NOMO-1 treated with DMSO at 0.1 percent for 48 hours (cell line): ENCODE results near the gene PRDX1.
"Not testable (repeated sequence)": the region's sequence is repeated elsewhere in the genome, so short reads cannot be mapped to it uniquely, and the experiment has no call there.

Experiments
- DNase-seq: peaks from one replicate; lab custom pipeline; 2025; ENCODE audit not compliant: unreplicated experiment; lab: John Stamatoyannopoulos, UW

The PRDX1 gene

GRCh38 chr1:45536886-45537285, 15.2 kb upstream of the PRDX1 start:
- no peak for DNase-seq

- no peak for DNase-seq
Measured at GRCh38 chr1:45535988-45536766, 14.5 kb upstream of the PRDX1 start.

- peak; percentile 37 for DNase-seq
Measured at GRCh38 chr1:45531873-45532272, 10.2 kb upstream of the PRDX1 start.

- no peak for DNase-seq
Measured at GRCh38 chr1:45530632-45531135, 9.0 kb upstream of the PRDX1 start.

GRCh38 chr1:45526135-45526644, 4.5 kb upstream of the PRDX1 start:
- DNase-seq: no peak

GRCh38 chr1:45523975-45524374, 2.3 kb upstream of the PRDX1 start:
- DNase-seq: not testable (repeated sequence)

- not testable (repeated sequence) for DNase-seq
Measured at GRCh38 chr1:45523516-45523915, 1.8 kb upstream of the PRDX1 start.

GRCh38 chr1:45522324-45523104, 830 bp upstream of the PRDX1 start:
- DNase-seq: no peak

GRCh38 chr1:45519774-45520173, 1.9 kb downstream of the PRDX1 start:
- not testable (repeated sequence) for DNase-seq

- no peak for DNase-seq
Measured at GRCh38 chr1:45518910-45519309, 2.8 kb downstream of the PRDX1 start.

- not testable (repeated sequence) for DNase-seq
Measured at GRCh38 chr1:45518366-45518765, 3.3 kb downstream of the PRDX1 start.

GRCh38 chr1:45516465-45516864, 5.2 kb downstream of the PRDX1 start:
- no peak for DNase-seq

- no peak for DNase-seq
Measured at GRCh38 chr1:45516036-45516435, 5.6 kb downstream of the PRDX1 start.

GRCh38 chr1:45513532-45514260, 8.0 kb downstream of the PRDX1 start:
- DNase-seq: not testable (repeated sequence)

- peak; percentile 22 for DNase-seq
Measured at GRCh38 chr1:45512641-45513054, 9.0 kb downstream of the PRDX1 start.

GRCh38 chr1:45510972-45511527, 10.6 kb downstream of the PRDX1 start:
- DNase-seq: no peak

GRCh38 chr1:45510036-45510971, 11.4 kb downstream of the PRDX1 start:
- DNase-seq: no peak

GRCh38 chr1:45508295-45509151, 13.2 kb downstream of the PRDX1 start:
- no peak for DNase-seq

- no peak for DNase-seq
Measured at GRCh38 chr1:45507893-45508292, 13.8 kb downstream of the PRDX1 start.
